ENCODE measurements around the gene TMIE. TPM values are rescaled to one million over a fixed set of nuclear protein-coding genes. Genes with fewer than 3 reads are reported as not detected.

Gene TMIE
- polyA plus RNA-seq, 2 of the 4 experiments (the other 2 are of a cell fraction): 0.09 to 0.12 TPM

- H3K4me1 ChIP-seq: no peaks in the 10 kb centered on the region
- ChIA-PET POLR2A (no interaction called here), CTCF (no interaction called here)
- no peak overlapping the region for H3K4me3 ChIP-seq
- no peak for FAIRE-seq
- no peaks in the 10 kb centered on the region for H3K9me3 ChIP-seq
- H3K4me2 ChIP-seq: no peak overlapping the region
- no peak for DNase-seq (ENCODE audit: low read depth in 1 of 2, low spot score in 1 of 2)
- H3K27ac ChIP-seq: no peak overlapping the region
- no peak for ATAC-seq
- TF ChIP-seq FOXS1 (CRISPR knock-in tag; IDR thresholded peaks at IDR 0.05) (no peak), FOSL2 (IDR thresholded peaks at IDR 0.05) (no peak), FOSL2 (CRISPR knock-in tag; IDR thresholded peaks at IDR 0.05) (no peak), USF2 (IDR thresholded peaks at IDR 0.05) (no peak), NPAS2 (CRISPR knock-in tag; IDR thresholded peaks at IDR 0.05; ENCODE audit: borderline replicate concordance) (no peak), KDM1A (IDR thresholded peaks at IDR 0.05; ENCODE audit: low read depth) (no peak), ZNF302 (CRISPR knock-in tag; IDR thresholded peaks at IDR 0.05) (no peak), CBX2 (IDR thresholded peaks at IDR 0.05; ENCODE audit: borderline replicate concordance, low read depth) (no peak), EP300 (IDR thresholded peaks at IDR 0.05) (no peak), TP53 (CRISPR knock-in tag; IDR thresholded peaks at IDR 0.05) (no peak), RCOR1 (IDR thresholded peaks at IDR 0.05; ENCODE audit: low read depth, low read length) (no peak), SREBF2 (IDR thresholded peaks at IDR 0.05) (no peak), PBX3 (IDR thresholded peaks at IDR 0.05) (no peak), MAZ (IDR thresholded peaks at IDR 0.05; ENCODE audit: borderline replicate concordance, low read depth, low read length) (no peak)
- WGBS (ENCODE audit: missing lambda C conversion rate): 82% methylated on average over 4 of the region's 6 CpGs
Observed at GRCh38 chr3:46672349-46672695, 28.9 kb upstream of the TMIE start.

- ATAC-seq: no peak
- 88% methylated on average over 7 of the region's 10 CpGs for WGBS (ENCODE audit: missing lambda C conversion rate)
- FAIRE-seq: no peak
- ChIA-PET CTCF (no interaction called here), POLR2A (no interaction called here)
- TF ChIP-seq CBX8 (IDR thresholded peaks at IDR 0.05) (no peak), POLR2A (IDR thresholded peaks at IDR 0.05; ENCODE audit: low read length) (no peak), CHD4 (IDR thresholded peaks at IDR 0.05; ENCODE audit: borderline replicate concordance) (no peak), JUNB (IDR thresholded peaks at IDR 0.05) (no peak), RCOR1 (IDR thresholded peaks at IDR 0.05; ENCODE audit: low read depth, low read length) (no peak), ZC3H11A (IDR thresholded peaks at IDR 0.05) (no peak), POLR2AphosphoS2 (conservative IDR thresholded peaks at IDR 0.05; ENCODE audit: low read length) (no peak), HDAC2 (IDR thresholded peaks at IDR 0.05) (no peak), MYC (IDR thresholded peaks at IDR 0.05; ENCODE audit: borderline replicate concordance, low read length) (no peak), TP53 (CRISPR knock-in tag; IDR thresholded peaks at IDR 0.05) (no peak), E2F6 (IDR thresholded peaks at IDR 0.05; ENCODE audit: borderline replicate concordance, low read depth) (no peak), FOXS1 (CRISPR knock-in tag; IDR thresholded peaks at IDR 0.05) (no peak), GATA3 (IDR thresholded peaks at IDR 0.05; ENCODE audit: borderline replicate concordance) (no peak), EHF (CRISPR knock-in tag; IDR thresholded peaks at IDR 0.05) (no peak), BCL3 (IDR thresholded peaks at IDR 0.05) (no peak), RNF2 (IDR thresholded peaks at IDR 0.05; ENCODE audit: borderline replicate concordance, low read depth) (no peak), ZSCAN20 (CRISPR knock-in tag; IDR thresholded peaks at IDR 0.05) (no peak), CHD2 (IDR thresholded peaks at IDR 0.05; ENCODE audit: low read length, partially characterized antibody) (no peak), ZNF302 (CRISPR knock-in tag; IDR thresholded peaks at IDR 0.05) (no peak)
- Histone ChIP-seq H3K9me3 (no peaks in the 10 kb centered on the region), H3K4me1 (no peaks in the 10 kb centered on the region), H3K4me2 (no peak overlapping the region), H3K4me3 (no peak overlapping the region), H3K27ac (no peak overlapping the region)
- DNase-seq (ENCODE audit: low read depth in 1 of 2, low spot score in 1 of 2): no peak
Observed at GRCh38 chr3:46673151-46674030, 27.8 kb upstream of the TMIE start.
